Progenitor cell of endocrine pancreas (in vitro differentiated cells): ENCODE measurements around the gene MSMO1. TPM values are rescaled to one million over a fixed set of nuclear protein-coding genes. Genes with fewer than 3 reads are reported as not detected.

Experiments used
- DNase-seq: peaks from one replicate; pipeline ENCODE4 v3.0.0; 2021; ENCODE audit warnings: low spot score; ENCODE audit not compliant: unreplicated experiment
- H3K27ac Mint-ChIP-seq: 2 replicates; pipeline ENCODE4 v1.8.0; 2021; ENCODE audit warnings: mild to moderate bottlenecking, moderate library complexity, mixed read lengths
- H3K27me3 Mint-ChIP-seq: 2 replicates; pipeline ENCODE4 v1.8.0; 2021; ENCODE audit warnings: mixed read lengths
- H3K36me3 Mint-ChIP-seq: 2 replicates; pipeline ENCODE4 v1.8.0; 2022; ENCODE audit warnings: mixed read lengths; ENCODE audit not compliant: insufficient read depth
- H3K4me1 Mint-ChIP-seq: 2 replicates; pipeline ENCODE4 v1.8.0; 2021; ENCODE audit warnings: low read depth, mixed read lengths
- H3K4me3 Mint-ChIP-seq: 2 replicates; pipeline ENCODE4 v1.8.0; 2021; ENCODE audit warnings: low read depth, mild to moderate bottlenecking, moderate library complexity, mixed read lengths
- H3K9me3 Mint-ChIP-seq: 2 replicates; pipeline ENCODE4 v1.8.0; 2021; ENCODE audit warnings: low read depth, mixed read lengths
- CTCF ChIP-seq: fragments of 200-600 bp; sonication (generic); IDR thresholded peaks from one replicate; pipeline ENCODE4 v1.5.0; 2021; ENCODE audit warnings: antibody characterized with exemption, mild to moderate bottlenecking; ENCODE audit not compliant: unreplicated experiment
- total RNA-seq: library from RNA; stranded (reverse); gene quantifications from 2 replicates; pipeline ENCODE4 v1.2.1, GENCODE V29; 2021

The MSMO1 gene
- total RNA-seq, 1 donor from 2014 or later = 87.1 TPM

- peak; percentile 53 for TF ChIP-seq CTCF
- Mint-ChIP-seq H3K27me3 (peaks cover 8% of the 10 kb centered on the region), H3K4me3 (peak within 1 kb of the TSS; percentile 80), H3K27ac (peak within 1 kb of the TSS; percentile 66), H3K36me3 (no peaks in the 10 kb centered on the region), H3K9me3 (no peaks in the 10 kb centered on the region), H3K4me1 (peaks cover 18% of the 10 kb centered on the region)
- peak; percentile 82 for DNase-seq
Measured at GRCh38 chr4:165378745-165379677, 51.5 kb downstream of the MSMO1 start, which contains the start of gene CPE. TSS of gene CPE (plus strand) at chr4:165379008. CDS start at chr4:165379222, 214 bp downstream.

GRCh38 chr4:165379678-165380064 is 52.2 kb downstream of the MSMO1 start:
- no peak for DNase-seq
- H3K27me3 Mint-ChIP-seq = peaks cover 8% of the 10 kb centered on the region
- no peaks in the 10 kb centered on the region for H3K36me3 Mint-ChIP-seq
- peak overlapping the region; percentile 59 for H3K27ac Mint-ChIP-seq
- H3K4me3 Mint-ChIP-seq = peak overlapping the region; percentile 80
- TF ChIP-seq CTCF = no peak
- peaks cover 20% of the 10 kb centered on the region for H3K4me1 Mint-ChIP-seq
- no peaks in the 10 kb centered on the region for H3K9me3 Mint-ChIP-seq

- H3K27ac Mint-ChIP-seq = no peak overlapping the region
- H3K4me1 Mint-ChIP-seq = peaks cover 20% of the 10 kb centered on the region
- peak overlapping the region; percentile 33 for H3K4me3 Mint-ChIP-seq
- no peak for TF ChIP-seq CTCF
- peaks cover 3% of the 10 kb centered on the region for H3K27me3 Mint-ChIP-seq
- H3K36me3 Mint-ChIP-seq = no peaks in the 10 kb centered on the region
- H3K9me3 Mint-ChIP-seq = no peaks in the 10 kb centered on the region
- no peak for DNase-seq
Measured at GRCh38 chr4:165380805-165381204, 53.3 kb downstream of the MSMO1 start.

GRCh38 chr4:165381821-165382373 is 54.4 kb downstream of the MSMO1 start:
- H3K4me3 Mint-ChIP-seq = no peak overlapping the region
- no peaks in the 10 kb centered on the region for H3K36me3 Mint-ChIP-seq
- DNase-seq = no peak
- H3K27me3 Mint-ChIP-seq = no peaks in the 10 kb centered on the region
- no peak overlapping the region for H3K27ac Mint-ChIP-seq
- TF ChIP-seq CTCF = no peak
- peaks cover 20% of the 10 kb centered on the region for H3K4me1 Mint-ChIP-seq
- no peaks in the 10 kb centered on the region for H3K9me3 Mint-ChIP-seq

- Mint-ChIP-seq H3K9me3 (no peaks in the 10 kb centered on the region), H3K4me1 (peaks cover 20% of the 10 kb centered on the region), H3K27ac (no peak overlapping the region), H3K36me3 (no peaks in the 10 kb centered on the region), H3K27me3 (no peaks in the 10 kb centered on the region), H3K4me3 (no peak overlapping the region)
- no peak for DNase-seq
- no peak for TF ChIP-seq CTCF
Measured at GRCh38 chr4:165382640-165383039, 55.2 kb downstream of the MSMO1 start.
